Right forelimb (tissue), 1 donor: Measurements from ENCODE around the gene NR6A1.

Experiments used
- DNase-seq: peaks from one replicate; pipeline ENCODE4 v3.0.0-alpha.2; 2018

The NR6A1 gene

DNA sequence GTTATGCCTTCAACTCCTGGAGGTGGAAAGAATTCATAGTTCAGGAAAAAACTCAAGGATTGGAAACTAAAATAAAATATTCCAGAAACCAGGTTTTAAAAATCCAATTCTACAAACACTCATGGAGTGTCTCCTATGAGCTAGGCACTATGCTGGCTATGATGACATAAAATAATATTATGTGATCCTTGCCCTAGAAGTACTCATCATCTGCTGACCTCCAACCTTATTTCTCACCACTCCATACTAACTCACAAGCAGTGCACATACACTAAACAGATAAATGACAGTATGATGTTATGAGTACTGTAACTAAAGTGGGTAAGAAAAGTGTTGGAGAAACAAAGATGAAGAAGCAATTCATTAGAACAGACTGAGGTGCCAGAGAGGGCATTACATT, 170.7 kb downstream of the NR6A1 start:
- no peak for DNase-seq

DNA sequence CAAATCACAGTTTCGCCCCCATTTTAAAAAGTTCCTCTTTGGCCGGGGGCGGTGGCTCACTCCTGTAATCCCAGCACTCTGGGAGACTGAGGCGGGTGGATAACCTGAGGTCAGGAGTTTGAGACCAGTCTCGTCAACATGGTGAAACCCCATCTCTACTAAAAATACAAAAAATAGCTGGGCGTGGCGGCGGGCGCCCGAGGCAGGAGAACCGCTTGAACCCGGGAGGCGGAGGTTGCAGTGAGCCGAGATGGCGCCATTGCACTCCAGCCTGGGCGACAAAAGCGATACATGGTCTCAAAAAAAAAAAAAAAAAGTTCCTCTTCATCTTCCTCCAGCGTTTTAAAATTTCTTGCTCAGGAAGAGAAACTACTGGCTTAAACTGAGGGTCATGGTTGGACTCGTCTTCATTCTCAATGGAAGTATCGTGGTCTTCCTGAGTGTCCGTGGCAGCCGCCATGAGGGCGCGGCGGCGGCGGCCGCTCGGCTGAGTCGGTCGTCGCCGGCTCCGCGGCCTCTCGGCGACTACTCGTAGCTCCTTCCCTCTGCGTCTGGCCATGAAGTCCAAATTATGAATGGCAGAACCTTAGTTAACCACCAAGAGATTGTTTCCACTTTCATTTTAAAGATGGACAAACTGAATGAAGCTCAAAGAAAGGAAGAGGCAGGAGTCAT, 171.9 kb downstream of the NR6A1 start:
- DNase-seq, result no peak

DNA sequence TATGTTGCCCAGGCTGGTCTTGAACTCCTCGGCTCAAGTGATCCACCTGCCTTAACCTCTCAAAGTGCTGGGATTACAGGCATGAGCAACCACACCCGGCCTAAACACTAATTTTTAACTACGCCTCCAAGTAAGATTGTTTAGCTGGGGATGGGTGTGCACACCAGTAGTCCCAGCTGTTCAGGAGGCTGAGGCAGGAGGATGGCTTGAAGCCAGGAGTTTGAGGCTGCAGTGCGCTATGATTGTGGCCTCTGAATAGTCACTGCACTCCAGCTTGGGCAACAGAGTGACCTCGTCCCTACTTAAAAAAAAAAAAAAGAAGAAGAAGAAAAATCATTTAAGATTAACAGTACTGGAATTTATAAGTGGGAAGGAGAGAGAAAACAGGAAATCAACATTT, 173.1 kb downstream of the NR6A1 start:
- DNase-seq, result no peak

DNA sequence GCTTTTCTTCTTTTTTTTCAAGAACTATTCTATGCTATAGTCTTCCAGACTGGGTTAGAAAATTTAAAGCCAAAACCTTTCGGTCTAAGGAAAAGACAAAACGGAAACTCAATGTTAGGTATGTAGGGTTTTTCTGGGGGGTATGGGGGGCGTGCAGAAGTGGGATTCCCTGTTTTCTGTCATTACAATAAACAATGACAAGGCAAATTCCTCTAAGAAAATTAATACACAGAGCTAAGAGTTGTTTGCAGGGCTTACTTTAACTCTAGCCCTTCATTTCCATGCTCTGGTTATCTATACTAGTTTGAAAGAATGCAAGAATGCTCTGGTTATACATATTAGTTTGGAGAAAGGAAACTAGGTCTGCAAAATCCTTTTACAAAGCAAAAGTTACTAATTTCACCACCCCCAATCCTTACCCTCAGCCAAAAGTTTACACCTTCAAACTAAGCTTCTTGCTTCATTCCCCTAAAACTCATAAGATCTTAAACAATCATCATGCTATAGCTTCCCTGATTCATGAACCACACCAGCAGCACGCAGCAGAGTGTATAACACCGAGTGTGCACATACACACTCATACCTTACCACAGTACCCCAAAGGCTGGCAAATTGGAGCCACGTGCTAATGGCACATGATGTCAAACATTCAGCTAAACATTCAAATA, 174.8 kb downstream of the NR6A1 start:
- no peak for DNase-seq

DNA sequence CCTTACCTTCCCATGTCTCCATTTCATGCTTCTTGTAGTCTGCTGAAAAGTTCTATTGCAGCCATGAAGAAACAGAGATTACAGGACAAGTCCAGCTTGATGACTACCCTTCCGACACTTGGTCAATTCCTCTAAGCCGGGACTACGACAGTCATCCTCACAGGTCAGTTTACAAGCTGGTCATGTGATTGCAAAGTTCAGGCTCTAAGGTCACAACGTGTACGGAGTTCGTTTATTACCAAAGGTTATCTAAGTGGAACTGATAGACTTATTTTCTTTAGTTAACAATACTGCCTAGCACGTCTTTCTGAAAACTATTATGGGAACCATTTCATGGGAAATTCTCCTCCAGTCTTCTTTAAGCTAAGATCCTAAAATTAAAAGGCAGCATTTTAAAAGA, 175.4 kb downstream of the NR6A1 start:
- DNase-seq, result no peak

DNA sequence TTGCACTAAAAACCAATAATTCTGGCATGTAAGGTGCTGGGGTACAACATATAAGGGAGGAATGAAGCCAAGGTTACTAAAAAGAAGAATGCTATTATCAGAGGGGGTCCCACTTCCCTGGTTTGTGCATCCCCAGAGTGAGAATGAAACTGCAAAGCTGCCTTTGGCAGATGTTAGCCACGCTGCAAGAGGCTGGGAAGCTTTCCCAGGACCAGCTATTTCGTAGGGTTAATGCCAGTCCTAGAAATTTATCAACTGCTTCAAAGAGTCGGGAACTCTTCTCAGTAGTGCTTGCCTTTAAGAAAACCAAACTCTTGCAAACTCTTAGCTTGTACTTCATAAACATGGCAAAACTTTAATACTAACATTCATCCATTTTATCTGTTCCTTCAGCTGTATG, 176.4 kb downstream of the NR6A1 start:
- DNase-seq, result no peak

DNA sequence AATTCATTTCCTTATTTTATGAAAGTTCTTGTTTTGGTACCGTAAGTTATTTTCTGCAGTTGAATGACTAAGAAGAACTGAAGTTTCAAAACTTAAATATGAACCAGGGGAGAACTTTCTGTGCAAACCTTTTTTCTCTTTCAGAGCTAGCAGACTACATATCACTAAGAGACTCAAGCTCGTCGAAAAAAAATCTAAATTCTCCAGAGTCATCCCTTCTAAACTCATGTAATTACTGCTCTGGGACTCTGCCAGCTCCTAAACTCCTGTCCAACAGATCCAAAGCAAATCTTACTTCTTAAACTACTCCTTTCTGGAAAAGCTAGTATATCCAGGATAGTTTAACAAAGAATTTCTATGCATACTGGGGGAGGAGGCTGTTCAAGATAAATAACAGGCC, 176.9 kb downstream of the NR6A1 start:
- DNase-seq, result no peak

DNA sequence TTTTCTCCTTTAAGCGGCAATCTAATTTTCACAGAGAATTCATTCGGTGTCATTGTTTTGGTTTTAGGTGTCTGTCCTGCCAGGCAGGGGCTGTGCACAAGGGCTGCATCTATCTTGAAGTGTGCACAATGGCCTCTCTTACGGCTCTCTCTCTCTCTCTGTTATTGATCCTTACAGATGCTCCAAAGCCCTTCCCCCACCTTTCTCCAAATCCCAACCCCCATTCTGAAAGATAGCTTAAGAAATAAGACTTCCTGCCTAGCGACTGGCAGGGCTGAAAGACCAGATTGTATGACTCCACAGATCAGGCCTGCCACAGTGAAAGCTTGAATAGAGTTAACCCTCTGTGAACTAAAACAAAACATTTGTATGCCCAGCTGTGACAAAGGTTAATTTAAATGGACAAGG, 177.5 kb downstream of the NR6A1 start:
- no peak for DNase-seq

DNA sequence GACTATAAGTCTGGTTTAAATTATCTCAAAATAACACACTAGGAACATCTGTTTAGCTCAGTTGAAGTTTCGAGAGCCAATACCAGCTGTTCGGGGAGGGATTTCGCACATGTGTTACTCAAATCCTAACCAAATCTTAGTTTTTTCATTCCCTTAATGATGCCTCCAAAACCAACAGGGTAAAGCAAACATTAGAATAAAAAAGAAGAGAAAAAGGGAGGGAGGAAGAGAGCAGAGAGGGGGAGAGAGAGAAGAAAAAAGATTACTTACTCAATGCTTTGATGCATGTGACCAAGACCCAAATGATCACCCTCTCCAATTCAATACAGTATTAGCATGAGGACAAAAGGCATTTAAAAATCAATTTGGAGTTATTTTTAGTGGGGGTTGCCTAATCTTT, 177.9 kb downstream of the NR6A1 start:
- DNase-seq, result no peak

DNA sequence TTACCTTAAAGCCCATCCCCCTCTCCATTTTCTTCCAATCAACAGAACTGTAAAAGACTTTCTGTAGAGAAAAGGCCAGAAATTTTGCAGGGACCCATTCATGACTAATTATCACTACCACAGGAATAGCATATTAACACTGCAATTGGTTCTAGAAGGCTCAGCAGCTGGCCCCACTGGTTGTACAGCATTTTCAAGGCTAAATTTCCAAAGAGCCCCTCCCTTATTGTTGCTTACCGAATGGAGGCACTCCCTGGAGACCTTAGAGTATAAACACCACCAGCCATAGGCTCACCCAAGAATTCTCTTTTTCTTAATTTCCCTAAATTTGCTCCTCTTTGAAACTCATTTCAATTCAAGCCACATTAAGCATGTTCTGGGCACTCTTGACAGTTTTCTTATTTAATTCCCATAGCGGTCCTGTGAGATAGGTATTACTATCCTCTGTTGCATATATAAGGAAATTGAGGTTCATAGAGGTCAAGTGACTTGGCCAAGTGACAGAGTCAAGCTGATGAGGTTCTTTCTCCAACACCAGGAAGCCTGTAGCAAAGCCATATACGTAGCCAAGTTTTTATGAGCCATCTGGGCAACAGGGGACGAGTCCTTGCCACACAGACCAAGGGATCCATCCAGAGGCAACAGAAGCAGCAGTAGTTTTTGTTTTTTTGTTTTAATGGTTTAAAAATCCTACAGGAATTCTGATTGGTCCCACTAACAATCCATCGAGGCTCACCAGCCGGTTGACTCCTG, 180.0 kb downstream of the NR6A1 start:
- no peak for DNase-seq

DNA sequence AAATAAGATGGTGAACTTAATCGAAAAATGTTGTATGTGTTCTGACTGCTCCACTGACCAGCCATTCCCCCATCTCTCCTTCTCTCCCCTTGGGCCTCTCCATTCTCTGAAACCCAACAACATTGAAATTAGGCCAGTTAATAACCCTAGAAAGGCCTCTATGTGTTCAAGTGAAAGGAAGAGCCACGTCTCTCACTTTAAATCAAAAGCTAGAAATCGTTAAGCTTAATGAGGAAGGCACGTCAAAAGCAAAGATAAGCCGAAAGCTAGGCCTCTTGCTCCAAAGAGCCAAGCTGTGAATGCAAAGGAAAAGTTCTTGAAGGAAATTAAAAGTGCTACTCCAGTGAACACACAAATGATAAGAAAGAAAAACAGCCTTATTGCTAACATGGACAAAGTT, 186.5 kb downstream of the NR6A1 start:
- no peak for DNase-seq

DNA sequence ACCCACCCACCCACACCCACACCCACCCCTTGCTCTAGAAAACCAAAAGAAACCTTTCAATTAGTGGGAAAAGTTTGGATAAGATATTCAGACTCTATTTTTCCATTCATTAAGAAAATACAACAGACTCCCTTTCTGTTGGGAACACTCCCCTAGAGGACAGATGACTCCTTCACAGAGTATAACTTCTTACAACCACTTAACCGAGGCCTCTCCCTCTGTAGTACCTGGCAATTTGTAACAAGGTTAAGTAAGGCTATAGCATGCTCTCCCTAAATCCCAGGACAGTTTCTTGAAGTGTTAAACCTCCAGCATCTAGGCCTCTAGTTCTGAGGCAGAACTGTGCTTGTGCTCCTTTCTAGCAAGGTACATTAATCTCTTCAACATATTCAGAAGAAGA, 188.0 kb downstream of the NR6A1 start:
- DNase-seq, result no peak

DNA sequence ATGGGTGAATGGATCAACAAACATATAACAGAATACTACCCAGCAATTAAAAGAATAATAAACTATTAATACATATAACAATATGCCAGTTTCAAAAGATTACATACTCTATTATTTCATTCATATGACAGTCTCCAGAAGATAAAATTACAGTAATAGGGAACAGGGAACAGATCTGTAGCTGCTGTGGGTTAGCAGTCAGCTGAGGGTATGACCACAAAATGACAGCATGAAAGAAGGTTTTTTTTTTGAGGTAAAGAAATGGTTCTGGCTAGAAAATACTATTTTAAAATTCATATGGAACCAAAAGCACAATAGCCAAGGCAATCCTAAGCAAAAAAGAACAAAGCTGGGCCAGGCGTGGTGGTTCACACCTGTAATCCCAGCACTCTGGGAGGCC, 190.9 kb downstream of the NR6A1 start:
- no peak for DNase-seq

DNA sequence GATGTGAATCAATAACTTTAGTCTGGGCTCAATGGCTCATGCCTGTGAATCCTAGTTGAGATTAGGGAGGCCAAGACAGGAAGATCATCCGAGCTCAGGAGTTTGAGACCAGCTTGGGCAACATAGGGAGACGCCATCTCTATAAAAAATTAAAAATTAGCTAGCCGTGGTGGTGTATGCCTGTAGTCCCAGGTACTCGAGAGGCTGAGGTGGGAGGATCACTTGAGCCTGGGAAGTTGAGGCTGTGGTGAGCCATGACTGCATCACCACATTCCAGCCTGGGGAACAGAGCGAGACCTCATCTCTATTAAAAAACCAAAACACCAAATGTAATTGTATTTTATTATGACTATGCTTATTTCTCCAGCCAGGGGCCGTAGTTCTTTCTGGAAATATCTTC, 194.4 kb downstream of the NR6A1 start:
- no peak for DNase-seq

DNA sequence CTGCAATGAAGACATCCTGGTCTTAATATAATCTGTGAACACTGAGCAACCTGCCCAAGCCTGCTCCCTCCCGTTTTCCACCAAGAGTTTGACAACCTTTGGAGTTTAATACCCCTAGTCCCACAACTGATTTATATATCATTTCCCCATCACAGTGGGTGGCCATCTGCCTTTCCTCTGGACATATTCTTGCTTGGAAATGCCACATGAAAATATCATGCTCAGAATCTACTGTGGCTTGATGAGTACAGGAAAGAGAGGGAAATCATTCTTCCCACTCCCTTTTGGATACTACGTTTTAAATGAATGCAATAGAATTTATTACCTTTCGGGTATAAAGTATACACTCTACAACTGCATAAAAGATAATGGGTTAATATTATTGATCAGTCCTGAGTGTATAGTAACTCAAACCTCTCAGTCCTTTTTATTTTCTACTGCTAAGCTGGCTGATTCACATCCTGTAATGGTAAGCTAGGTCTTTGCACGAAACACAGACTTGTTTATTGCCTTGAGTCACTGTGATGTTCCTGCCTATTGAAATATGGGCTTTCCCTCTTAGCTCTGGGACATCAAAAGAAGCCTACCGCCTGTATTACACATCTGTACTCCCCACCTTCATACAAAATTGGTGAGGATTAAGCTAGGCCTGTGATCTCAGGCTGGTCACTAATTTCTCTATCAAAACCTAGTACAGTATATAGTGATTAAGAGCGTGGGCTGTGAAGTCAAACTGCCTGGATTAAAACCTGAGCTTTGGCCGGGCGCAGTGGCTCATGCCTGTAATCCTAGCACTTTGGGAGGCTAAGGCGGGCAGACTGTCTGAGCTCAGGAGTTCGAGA, 196.4 kb downstream of the NR6A1 start:
- DNase-seq, result no peak

DNA sequence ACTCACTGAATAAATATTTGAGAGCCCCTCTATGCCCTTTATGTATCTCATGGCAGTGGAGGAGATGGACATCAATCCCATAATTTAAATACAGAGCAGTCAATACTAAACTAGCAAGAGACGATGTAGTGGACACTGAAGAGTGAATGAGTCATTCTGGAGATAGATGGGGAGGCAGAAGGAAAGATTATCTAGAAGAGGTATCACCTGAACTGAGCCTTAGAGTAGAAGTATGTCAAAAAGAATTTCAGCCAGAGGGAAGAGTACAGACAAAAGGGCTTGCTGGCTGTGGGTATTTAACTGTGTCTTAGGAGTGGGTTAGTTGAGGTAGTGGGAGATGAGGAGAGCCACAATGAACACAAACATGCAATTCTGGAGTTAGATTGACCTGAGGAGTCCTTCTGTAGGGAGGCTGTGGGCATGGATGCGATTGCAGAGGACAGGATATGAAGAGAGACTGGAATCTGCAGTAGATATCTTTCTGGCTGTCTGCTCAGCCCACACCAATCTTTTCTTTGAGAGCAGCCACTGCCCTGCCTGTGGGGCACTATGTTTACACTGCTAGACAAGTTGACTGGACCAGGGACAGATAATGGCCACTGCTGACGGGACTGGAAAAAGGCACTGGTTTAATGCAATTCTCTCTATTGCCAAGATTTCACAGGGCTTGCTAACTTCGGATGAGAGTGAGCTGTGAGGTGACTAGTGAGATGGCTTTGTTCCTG, 200.0 kb downstream of the NR6A1 start:
- no peak for DNase-seq

DNA sequence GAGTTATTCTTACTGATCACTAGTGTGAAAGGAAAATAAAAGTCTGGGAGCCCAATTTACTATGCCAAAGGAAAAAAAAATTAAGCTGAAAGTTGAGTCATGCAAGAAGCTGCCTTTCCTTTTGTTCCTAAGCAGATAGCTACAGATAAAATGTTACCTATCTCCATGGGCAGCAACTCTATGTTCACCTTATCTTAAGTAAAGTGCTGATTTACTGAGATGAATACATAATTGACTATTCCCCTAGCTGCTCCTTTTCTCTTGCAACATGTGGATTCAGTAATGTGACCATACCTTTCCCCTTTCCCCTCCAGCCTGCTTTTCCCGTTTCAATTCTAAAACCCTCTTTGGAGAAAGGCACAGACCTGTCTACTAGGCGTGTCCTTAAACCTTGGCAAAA, 201.2 kb downstream of the NR6A1 start:
- DNase-seq, result no peak

DNA sequence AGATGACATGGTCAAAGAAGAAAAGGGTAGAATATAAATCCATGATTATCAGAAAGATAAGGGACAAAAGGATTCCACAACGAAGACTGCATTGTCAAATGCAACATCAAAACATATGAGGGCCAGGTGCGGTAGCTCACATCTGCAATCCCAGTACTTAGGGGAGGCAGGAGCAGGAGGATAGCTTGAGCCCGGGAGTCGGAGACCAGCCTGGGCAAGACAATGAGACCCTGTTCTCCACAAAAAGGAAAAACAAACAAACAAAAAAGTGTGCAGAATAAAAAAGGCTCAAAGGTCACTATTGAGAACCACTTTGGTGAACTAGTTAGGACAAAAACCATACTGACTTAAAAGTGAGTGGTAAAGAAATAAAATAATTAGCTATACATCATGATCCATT, 203.7 kb downstream of the NR6A1 start:
- no peak for DNase-seq

DNA sequence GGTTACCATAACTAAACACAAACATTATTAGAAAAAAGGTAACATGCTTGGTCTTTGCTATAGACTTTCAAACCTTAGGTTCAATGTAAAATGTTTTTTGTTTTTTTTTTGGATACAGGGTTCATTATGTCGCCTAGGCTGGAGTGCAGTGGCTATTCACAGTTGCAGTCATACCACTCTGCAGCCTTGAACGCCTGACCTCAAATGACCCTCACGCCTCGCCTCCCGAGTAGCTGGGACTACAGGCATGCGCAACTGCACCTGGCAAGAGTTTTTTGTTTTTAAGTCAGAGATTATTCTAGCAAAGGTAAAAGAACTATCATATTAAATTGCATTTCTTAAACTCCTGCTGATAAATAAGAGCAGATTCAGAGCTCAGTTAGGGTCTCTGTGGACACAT, 208.8 kb downstream of the NR6A1 start:
- no peak for DNase-seq

DNA sequence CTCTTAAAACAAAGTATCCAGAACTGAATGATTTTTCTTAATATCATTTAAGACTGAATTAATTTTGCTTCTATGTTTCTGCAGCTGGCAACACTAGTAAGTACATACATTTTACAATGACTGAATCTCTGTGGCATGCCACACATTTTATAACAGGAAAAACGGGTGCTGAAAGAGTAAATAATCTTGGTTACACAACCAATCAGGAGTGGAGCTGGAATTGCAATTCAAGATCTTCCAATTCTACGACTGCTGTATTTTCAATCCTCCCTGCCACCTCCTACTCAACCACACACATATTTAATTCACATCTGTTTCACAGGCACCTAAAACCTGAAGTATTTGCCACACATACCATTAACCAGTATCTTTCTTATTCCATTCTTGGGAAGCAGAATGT, 211.2 kb downstream of the NR6A1 start:
- no peak for DNase-seq

DNA sequence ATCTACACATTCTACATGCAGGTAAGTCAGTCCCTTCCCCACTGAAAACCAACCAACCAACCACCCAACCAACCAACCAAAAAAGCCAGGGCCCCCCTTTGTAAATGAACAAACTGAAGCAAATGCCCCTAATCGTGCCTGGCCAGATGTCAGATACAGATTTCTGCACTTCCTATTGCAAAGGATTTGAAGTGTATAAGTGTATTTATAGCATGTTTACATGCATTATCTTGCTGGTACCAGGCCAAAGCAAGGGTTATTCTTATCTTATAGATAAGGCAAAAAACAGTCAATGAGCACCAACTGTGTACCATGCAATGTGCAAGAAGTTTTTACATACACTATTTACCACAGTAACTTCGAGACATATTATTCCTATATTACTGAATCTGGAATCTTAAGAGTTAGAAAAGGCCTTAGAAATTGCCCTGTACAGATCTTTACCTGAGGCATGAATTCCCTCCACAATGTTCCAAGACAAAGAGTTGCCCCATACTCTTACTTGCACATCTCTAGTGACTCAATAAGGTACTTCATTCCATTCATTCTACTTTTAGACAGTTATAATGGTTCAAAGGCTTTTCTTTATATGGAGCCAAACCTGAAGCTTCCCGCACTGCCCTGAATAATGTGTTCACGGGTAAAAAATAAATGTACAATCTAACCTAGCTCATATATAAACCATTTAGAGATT, 212.2 kb downstream of the NR6A1 start:
- DNase-seq, result no peak

DNA sequence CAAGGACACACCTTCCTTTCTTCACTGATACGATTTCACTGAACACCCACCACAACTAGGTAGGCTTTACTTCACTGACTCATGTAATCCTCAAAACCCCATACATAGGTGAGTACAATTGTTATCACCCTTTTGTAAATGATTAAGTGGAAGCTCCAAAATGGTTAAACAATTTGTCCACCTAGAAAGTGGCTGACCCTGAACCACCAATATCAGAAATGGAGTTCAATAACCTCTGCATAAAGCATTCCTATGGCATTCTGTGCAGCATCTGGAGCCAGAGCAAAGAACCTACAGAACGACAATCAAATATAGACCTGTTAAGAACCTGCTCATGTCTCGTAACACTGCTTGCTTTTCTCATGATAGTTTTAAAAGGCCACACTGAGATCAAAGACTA, 213.2 kb downstream of the NR6A1 start:
- no peak for DNase-seq
